Measurements from ENCODE around the gene ARL5C.

The ARL5C gene

GRCh38 chr17:39107973-39108372, 58.0 kb downstream of the ARL5C start:
- DNase-seq (ENCODE audit: low read depth), result no peak

GRCh38 chr17:39107155-39107554, 58.8 kb downstream of the ARL5C start:
- DNase-seq (ENCODE audit: low read depth), result no peak

Measured in HS-5 (cell line).